Thoracic aorta (tissue), 2 donors: ENCODE data around the gene ARHGEF16. TPM values are rescaled to one million over a fixed set of nuclear protein-coding genes. Genes with fewer than 3 reads are reported as not detected.

Experiments used
- ATAC-seq: fragments of 150-250 bp; one replicate; pipeline ENCODE4 v1.8.0; 2017; ENCODE audit warnings: low read depth; ENCODE audit not compliant: insufficient number of reproducible peaks, low FRiP score
- DNase-seq: peaks from one replicate; pipeline ENCODE4 v3.0.0-alpha.2; 2020; ENCODE audit warnings: low spot score
- H3K27ac ChIP-seq, 2 donors: fragments of 200-600 bp; sonication (generic); 1 replicate in 1 of 2; 2 replicates in 1 of 2; pipeline ENCODE4 v1.5.1; 2016; ENCODE audit warnings: mild to moderate bottlenecking in 2 of 2, moderate library complexity in 2 of 2
- H3K27me3 ChIP-seq: fragments of 200-600 bp; sonication (generic); replicated peaks from 2 replicates; pipeline ENCODE4 v1.6.0; 2016; ENCODE audit warnings: mild to moderate bottlenecking; ENCODE audit not compliant: insufficient read depth
- H3K36me3 ChIP-seq: fragments of 200-600 bp; sonication (generic); one replicate; pipeline ENCODE4 v1.5.1; 2016
- H3K4me1 ChIP-seq, 2 donors: fragments of 200-600 bp; sonication (generic); 1 replicate in 1 of 2; 2 replicates in 1 of 2; pipeline versions ENCODE4 v1.5.1 to v1.6.0; 2016; ENCODE audit warnings: low read depth in 2 of 2, mild to moderate bottlenecking in 1 of 2; ENCODE audit not compliant: control insufficient read depth in 1 of 2
- H3K4me3 ChIP-seq: fragments of 200-600 bp; sonication (generic); 2 replicates; pipeline ENCODE4 v1.5.1; 2016; ENCODE audit warnings: mild to moderate bottlenecking
- H3K9me3 ChIP-seq: fragments of 200-600 bp; sonication (generic); 2 replicates; pipeline ENCODE4 v1.5.1; 2016
- total RNA-seq, 2 donors: library from RNA; depleted of rRNA; stranded (reverse); fragments of >200 nt; gene quantifications; one replicate each; pipeline versions ENCODE4 v1.1.0 to v1.2.3, GENCODE V29; 2016
- TF ChIP-seq, protein P1 (sequence below): fragments of 200-600 bp; sonication (generic); IDR thresholded peaks from one replicate; pipeline ENCODE4 v1.5.1; 2019; ENCODE audit warnings: antibody characterized with exemption

The ARHGEF16 gene
- total RNA-seq, 2 donors from 2014 or later: 1.6 to 2.4 TPM

DNA sequence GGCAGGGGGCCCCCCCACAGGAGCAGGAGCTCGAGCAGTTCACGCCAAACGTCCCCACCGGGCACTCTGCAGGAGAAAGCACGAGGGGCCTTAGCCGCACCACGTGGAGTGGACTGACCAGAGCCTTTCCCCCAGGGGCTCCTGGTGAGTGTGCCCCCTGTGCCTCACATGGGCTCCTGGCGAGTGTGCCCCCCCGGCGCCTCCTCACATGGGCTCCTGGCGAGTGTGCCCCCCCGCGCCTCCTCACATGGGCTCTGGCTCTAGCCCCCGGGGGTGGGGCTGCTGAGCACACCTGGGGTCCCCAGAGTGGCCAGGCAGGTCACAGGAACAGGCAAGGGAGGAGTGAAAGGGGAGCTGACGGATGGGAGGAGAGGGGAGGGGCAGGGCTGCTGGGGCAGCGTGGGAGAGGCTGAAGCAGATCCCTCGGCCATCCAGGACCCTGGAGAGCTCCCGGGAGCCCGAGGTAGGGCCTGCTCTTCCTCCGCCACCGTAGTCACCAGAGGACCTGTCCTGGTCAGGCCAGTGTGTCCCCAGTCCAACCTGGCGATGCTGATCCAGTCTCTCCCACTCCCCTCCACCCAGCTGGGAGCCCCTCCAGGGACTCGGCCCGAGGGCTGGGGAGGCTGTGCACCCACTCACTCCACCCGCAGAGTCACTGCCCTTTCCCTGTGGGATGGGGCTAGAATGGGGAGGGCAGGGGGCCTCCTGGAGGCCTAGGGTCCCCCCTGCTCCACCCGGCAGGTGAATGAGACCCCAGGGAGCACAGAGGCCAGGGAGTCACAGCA is 47.6 kb downstream of the ARHGEF16 start:
- Histone ChIP-seq H3K4me1 (peaks cover 13 to 28% of the 10 kb centered on the region in 2 donors), H3K4me3 (no peak overlapping the region), H3K9me3 (no peaks in the 10 kb centered on the region), H3K27me3 (no peaks in the 10 kb centered on the region), H3K36me3 (peaks cover 52% of the 10 kb centered on the region), H3K27ac (peak overlapping the region in 1 of 2 donors; percentile 11)
- DNase-seq (no peak), ATAC-seq (no peak)
- TF ChIP-seq, protein P1, sequence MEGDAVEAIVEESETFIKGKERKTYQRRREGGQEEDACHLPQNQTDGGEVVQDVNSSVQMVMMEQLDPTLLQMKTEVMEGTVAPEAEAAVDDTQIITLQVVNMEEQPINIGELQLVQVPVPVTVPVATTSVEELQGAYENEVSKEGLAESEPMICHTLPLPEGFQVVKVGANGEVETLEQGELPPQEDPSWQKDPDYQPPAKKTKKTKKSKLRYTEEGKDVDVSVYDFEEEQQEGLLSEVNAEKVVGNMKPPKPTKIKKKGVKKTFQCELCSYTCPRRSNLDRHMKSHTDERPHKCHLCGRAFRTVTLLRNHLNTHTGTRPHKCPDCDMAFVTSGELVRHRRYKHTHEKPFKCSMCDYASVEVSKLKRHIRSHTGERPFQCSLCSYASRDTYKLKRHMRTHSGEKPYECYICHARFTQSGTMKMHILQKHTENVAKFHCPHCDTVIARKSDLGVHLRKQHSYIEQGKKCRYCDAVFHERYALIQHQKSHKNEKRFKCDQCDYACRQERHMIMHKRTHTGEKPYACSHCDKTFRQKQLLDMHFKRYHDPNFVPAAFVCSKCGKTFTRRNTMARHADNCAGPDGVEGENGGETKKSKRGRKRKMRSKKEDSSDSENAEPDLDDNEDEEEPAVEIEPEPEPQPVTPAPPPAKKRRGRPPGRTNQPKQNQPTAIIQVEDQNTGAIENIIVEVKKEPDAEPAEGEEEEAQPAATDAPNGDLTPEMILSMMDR: no peak

DNA sequence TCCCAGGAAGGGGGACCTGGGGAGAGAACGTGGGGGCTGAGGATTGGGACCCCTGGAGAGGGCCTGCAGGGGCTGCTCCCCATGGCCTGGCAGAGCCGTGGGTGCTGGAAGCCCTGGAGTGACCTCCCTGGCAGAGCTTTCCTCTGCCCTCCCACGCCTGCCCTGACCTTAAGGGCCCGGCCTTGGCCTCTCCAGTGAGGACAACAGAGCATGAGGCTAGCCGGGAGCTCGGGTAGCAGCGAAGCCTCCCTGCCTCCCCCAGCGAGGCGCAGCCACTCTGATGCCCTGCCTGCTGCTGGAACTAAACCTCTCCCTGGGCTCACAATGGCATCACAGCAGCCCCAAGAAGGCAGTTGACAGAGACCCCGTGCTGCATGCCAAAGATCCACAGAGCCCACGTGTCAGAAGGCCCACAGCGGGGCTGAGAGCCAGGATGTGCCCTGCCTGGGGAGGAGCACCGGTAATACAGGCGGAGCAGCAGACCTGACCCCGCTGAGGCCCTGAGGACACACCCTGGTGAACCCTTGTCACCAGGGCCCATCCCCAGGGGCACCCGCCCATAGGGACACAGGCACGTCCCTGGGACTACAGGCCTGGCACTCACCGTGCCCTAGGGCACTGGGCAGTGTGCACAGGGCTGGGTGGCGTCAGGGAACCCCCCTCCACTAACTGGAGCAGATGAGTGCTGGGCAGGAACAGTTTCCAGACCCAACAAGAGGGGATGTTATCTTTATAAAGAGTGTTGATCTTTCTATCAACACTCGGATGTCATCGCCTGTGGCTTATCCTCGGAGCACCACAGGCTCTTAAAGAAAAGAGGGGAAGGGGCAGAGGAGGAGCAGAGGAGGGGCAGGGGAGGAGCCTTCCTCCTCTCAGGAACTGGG is 48.4 kb downstream of the ARHGEF16 start:
- no peaks in the 10 kb centered on the region for H3K9me3 ChIP-seq
- DNase-seq: no peak
- no peak overlapping the region for H3K27ac ChIP-seq
- TF ChIP-seq, protein P1: no peak
- no peaks in the 10 kb centered on the region for H3K27me3 ChIP-seq
- peaks cover 55% of the 10 kb centered on the region for H3K36me3 ChIP-seq
- H3K4me1 ChIP-seq: peaks cover 13 to 28% of the 10 kb centered on the region in 2 donors
- H3K4me3 ChIP-seq: no peak overlapping the region
- no peak for ATAC-seq

DNA sequence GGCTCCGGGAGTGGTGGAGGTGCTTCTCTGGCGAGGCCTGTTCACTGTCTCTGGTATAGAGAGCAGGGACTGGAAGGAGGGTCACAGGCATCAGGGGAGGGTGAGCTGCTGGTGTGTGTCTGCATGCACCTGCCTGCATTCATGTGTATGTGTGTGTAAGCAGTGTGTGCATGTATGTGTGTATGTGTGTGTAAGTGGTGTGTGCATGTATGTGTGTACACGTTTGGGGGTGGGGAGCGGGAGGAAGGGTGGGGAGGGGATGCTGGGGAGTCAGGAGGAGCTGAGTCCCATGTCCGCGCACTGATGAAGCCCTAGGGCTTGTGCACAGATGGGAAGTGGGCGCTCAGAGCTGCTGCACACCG is 49.0 kb downstream of the ARHGEF16 start:
- Histone ChIP-seq H3K4me3 (no peak overlapping the region), H3K36me3 (peaks cover 57% of the 10 kb centered on the region), H3K27me3 (no peaks in the 10 kb centered on the region), H3K4me1 (peaks cover 13 to 28% of the 10 kb centered on the region in 2 donors), H3K9me3 (no peaks in the 10 kb centered on the region), H3K27ac (peak overlapping the region; percentile 51 to 63)
- ATAC-seq (no peak), DNase-seq (no peak)
- TF ChIP-seq, protein P1: no peak

DNA sequence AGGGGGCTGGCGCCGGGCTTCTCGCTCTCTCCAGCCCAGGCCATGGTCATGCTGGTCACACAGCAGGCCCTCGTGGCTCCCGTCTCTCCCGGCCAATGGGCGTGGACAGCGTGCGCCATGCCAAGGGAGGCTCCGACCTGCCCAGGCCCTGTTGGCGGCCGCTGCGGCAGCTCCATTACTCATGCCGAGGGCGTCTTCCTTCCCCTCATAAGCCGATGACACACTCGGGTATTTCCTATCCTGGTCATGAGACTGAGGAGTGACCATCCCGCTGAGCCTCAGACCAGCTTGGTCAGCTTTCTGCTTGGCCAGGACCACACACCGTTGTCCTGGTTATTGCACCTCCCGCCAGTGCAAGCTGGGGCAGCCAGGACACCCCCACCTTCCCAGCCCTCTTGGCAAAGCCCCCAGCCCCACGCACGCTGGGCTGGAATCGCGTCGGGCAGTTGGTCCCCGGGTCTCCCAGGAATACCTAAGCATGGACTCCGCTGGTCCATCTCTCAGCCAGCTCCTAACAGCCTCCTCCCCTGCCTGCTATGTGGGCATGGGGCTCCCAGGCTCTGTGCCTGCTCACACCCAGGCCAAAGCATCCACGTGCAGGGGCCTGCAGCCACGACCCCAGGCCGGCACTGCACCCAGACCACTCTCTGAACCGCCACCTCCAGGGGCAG is 49.8 kb downstream of the ARHGEF16 start:
- TF ChIP-seq, protein P1: no peak
- no peaks in the 10 kb centered on the region for H3K27me3 ChIP-seq
- H3K4me3 ChIP-seq: no peak overlapping the region
- ATAC-seq (peak; percentile 86), DNase-seq (peak; percentile 53)
- peaks cover 57% of the 10 kb centered on the region for H3K36me3 ChIP-seq
- peak overlapping the region; percentile 68 to 81 for H3K27ac ChIP-seq
- no peaks in the 10 kb centered on the region for H3K9me3 ChIP-seq
- peaks cover 13 to 28% of the 10 kb centered on the region in 2 donors for H3K4me1 ChIP-seq

DNA sequence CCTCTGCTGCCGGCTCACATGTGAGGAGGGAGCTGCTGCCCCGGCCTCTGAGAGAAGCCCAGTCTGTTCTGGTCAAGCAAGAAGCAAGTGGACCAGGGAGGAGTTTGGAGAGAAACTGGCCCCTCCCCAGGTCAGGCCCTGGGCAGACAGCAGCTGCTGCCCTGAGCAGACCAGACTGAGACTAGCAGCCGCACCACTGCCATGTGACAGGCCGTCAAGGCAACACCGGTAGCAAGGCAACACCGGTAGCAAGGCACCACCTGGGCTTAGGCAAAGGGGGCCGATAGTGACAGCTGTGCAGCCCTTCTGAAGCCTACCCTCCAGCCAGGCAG is 50.3 kb downstream of the ARHGEF16 start:
- TF ChIP-seq, protein P1: no peak
- Histone ChIP-seq H3K4me1 (peaks cover 13 to 29% of the 10 kb centered on the region in 2 donors), H3K4me3 (no peak overlapping the region), H3K27ac (peak overlapping the region; percentile 68 to 81), H3K36me3 (peaks cover 53% of the 10 kb centered on the region), H3K27me3 (no peaks in the 10 kb centered on the region), H3K9me3 (no peaks in the 10 kb centered on the region)
- DNase-seq (no peak), ATAC-seq (no peak)
